GM21515 (cell line): ENCODE data around the gene EPS15.

ENCODE experiments used
- ATAC-seq: cut with Tn5 transposase; IDR thresholded peaks from one replicate; pipeline ENCODE4 v1.9.1; 2021; ENCODE audit not compliant: unreplicated experiment

EPS15 gene

DNA sequence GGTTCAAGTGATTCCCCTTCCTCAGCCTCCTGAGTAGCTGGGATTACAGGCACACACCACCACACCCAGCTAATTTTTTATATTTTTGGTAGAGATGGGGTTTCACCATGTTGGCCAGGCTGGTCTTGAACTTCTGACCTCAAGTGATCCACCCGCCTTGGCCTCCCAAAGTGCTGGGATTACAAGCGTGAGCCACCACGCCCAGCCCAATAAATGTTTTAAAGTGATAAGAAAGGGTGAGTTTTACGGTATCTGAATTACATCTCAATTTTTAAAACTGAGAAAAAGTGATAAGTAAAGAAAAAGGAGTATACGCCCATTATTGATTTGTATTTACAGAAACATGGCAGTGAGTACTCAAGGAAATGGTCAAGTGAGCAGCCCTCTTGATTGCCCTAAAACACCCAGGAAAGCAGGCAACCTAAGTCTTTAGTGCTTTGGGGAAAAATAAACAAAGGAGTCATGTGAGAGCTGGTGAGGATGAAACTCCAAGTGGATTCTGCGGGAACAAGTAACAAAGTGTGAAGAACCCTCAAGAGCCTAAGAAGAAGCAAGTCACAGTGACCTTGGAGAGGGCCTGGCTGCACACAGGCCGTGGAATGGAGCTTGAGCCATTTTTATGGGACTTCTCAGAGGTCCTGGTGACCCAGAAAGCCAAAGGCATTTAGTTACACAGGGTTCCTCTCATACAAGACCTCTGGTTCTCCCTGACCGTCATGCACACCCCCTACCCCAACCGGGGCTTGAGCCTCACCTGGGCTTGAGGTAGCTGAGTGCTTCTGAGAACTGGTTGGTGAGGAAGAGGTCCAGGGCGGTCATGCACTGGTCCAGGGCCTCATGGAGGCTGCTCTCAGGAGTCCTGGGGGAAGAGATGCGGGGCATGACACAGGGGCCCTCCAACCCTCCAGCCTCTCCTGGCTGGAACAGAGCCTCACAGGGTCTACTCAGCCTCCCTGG, 197.8 kb downstream of the EPS15 start:
- ATAC-seq, result no peak

- no peak for ATAC-seq
These were observed 201.3 kb downstream of the EPS15 start for GRCh38 chr1:51317798-51318197.

GRCh38 chr1:51316846-51317120, 202.3 kb downstream of the EPS15 start:
- no peak for ATAC-seq

- no peak for ATAC-seq
These were observed 202.8 kb downstream of the EPS15 start for GRCh38 chr1:51316113-51316845.

DNA sequence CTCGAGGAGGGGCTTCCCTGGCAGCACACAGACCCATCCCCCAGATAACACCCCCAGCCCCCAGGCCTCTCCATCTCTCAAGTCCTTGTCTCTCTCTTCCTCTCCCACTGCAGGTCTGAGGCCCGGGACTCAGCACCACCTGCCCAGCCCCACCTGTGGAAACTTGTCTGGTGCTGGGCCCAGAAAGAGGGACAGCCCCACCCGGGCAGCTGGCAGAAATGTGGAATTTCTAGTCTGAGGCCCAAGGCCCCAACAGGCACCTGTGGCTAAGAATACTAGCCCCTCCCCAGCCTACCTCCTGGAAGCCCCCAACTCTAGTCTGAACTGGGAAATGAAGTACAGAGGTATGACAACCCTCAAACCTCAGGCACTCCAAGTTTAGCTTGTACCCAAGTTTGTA, 204.1 kb downstream of the EPS15 start:
- ATAC-seq, result no peak

DNA sequence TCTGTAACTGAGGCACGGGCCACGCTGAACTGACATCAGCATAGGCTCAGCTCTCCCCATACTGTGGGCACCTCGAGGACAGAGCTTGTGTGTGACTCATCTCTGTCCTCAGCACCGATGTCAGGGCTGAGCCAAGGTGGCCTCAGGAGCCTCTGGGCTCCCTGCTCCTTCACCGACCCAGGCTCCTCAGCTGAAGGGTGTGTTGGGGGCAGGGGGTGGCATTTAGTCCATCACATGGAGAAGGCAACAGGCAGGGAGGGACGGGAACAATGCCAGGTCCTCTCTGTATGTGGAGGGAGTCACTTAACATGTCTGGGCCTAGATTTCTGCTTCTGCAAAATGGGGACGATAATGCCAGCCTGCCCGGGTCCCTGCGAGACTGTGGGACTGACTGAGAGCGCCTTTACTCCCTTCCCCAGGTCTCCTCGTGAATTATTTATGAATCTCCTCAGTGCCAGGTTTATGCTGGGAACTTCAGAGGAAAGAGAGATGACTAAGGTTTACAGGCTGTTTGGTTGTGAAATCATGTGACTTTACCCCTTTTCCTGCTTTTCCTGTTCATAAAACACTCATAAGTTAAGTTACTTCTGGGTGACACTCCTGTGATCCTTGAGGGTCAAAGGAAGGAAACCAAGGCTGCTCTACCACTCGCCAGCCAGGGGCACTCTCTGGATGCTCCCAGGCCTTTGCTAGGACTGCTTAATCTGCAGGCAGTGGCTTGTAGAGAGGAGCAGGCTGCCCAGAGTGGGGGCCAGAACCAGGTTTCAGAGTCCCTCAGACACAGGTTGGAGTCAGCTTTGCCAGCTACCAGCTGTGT, 204.9 kb downstream of the EPS15 start:
- no peak for ATAC-seq

DNA sequence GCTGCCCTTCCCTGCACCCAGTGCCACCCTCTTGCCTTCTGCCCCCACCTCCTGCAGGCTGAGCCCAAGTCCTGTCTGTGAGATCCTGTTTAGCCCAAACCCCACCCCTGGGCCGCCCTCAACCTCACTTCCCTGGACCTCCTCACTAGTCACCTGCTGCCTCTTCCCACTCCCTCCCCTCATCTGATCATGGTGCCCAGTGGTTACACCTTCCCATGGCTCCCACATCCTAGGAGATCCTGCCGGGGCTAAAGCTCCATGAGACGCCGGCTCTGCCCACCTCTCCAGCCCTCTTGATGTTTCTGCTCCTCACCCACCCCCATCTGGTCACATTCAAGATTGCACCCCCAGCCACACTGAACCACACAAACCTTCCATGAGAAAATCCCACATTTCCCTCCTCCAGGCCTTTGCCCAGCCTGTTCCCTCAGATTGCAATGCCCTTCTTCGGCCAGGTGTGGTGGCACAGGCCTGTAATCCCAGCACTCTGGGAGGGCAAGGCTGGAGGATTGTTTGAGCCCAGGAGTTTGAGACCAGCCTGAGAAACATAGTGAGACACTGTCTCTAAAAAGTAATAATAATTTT, 205.7 kb downstream of the EPS15 start:
- ATAC-seq, result no peak

DNA sequence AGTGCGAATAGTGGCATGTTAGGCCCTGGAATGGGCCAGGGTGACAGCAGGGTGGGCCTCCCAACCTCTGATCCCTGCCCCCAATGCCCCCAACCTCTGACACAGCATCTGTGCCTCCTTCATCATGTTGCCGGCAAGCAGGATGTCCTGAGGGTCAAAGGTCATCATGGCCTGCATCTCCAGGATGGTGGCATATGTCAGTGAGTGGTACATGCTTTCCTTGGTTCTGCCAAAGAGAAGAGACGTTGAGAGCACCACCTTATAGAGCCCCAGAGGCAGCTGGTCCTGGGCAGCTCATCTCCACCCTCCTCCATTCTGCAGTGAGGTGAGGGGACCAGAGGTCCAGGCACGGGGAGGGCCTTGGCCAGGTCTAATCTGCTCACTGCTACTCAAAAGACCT, 206.3 kb downstream of the EPS15 start:
- no peak for ATAC-seq

GRCh38 chr1:51311826-51312225, 207.2 kb downstream of the EPS15 start:
- no peak for ATAC-seq

DNA sequence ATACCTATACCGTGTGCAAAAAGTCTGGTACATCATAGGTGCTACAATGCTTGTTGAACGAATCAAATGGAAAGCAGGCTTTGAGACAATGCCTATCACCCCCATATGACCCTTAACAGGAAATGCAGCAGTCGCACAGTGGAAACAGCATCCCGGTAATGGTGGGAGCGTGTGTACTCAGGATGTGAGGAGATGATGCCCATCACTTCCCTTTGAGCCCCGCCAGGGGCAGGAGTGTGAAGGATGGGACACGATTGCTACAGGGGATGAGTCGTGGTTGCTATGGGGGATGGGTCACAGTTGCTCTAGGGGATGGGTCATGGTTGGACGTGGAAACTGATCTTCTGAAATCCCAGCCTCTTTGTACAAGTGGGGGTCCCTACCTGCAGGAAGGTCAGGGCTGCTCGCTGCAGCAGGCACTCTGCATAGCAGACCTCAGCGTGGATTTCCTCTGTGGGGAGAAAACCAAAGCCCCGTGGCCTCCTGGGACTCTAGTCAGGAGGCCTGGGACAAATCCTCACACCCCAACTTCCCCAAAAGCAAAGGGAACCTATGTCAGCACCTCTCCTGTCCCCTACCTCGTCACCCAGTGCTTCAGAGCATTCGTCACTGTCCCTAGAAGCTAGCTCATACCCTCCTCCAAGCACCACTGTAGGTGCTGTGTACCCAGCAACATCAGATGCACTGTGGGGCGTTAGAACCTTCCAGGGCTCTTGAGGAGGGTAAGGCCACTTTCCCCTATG, 208.0 kb downstream of the EPS15 start:
- no peak for ATAC-seq

DNA sequence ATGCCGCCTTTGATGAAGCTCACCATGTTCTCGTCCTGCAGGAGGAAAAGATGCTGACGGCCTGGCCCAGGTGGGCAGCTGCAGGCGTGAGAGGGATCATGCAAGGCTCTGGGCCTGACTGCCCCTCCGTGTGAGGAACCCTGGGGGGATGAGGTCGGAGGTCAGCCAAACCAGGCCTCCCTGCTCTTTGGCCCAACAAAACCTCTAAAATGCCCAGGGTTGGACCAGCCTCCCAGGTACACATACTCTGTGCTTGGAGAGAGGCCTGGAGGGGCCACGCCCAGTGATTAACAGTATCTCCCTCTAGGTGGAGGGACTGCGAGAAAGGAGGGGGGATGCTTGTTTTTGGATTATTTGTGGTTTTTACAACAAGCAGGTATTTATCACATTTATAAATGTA, 209.8 kb downstream of the EPS15 start:
- no peak for ATAC-seq

DNA sequence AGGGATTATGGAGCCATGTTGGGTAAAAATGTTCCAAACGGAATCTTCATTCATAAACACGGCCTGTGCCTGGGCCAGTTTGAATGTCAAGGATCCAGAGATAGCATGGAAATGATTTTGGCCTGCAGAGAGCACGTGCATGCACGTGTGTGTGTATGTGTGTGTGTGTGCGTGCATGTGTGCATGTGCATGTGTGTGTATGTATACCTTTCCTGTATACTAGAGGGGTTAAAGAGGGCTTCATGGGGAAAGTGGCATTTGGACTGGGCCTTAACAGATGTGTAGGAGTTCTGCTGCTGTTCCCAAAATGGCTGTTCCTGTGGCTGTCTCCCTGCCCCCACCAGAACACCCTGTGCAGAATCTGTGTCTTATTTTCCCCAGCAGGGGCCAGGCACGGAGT, 210.4 kb downstream of the EPS15 start:
- ATAC-seq, result no peak

- no peak for ATAC-seq
These were observed 212.1 kb downstream of the EPS15 start for GRCh38 chr1:51306950-51307349.

GRCh38 chr1:51305371-51305823, 213.7 kb downstream of the EPS15 start:
- no peak for ATAC-seq

- no peak for ATAC-seq
These were observed 214.7 kb downstream of the EPS15 start for GRCh38 chr1:51304360-51304759.
